Skeletal muscle tissue (tissue), 4 donors: Measurements from ENCODE around the gene LRRC8B. TPM values are rescaled to one million over a fixed set of nuclear protein-coding genes. Genes with fewer than 3 reads are reported as not detected.

Experiments used
- H3K27ac ChIP-seq: one replicate; pipeline ENCODE4 v1.7.0; 2013; ENCODE audit warnings: mild to moderate bottlenecking, low read depth, low read length, inconsistent platforms
- H3K27me3 ChIP-seq, 3 donors: one replicate each; pipeline ENCODE4 v1.7.0; 2013; ENCODE audit warnings: low read length in 3 of 3; ENCODE audit not compliant: control insufficient read depth in 3 of 3, insufficient read depth in 3 of 3
- H3K36me3 ChIP-seq, 3 donors: one replicate each; pipeline ENCODE4 v1.7.0; 2013; ENCODE audit warnings: low read length in 3 of 3; ENCODE audit not compliant: control insufficient read depth in 3 of 3, insufficient read depth in 3 of 3
- H3K4me1 ChIP-seq, 3 donors: one replicate each; pipeline ENCODE4 v1.7.0; 2013; ENCODE audit warnings: low read length in 3 of 3, mild to moderate bottlenecking in 3 of 3; ENCODE audit not compliant: control insufficient read depth in 3 of 3, insufficient read depth in 3 of 3
- H3K4me3 ChIP-seq, 3 donors: one replicate each; pipeline ENCODE4 v1.7.0; 2013; ENCODE audit warnings: low read length in 3 of 3
- H3K9ac ChIP-seq, 3 donors: one replicate each; pipeline ENCODE4 v1.7.0; 2013; ENCODE audit warnings: low read length in 3 of 3, mild to moderate bottlenecking in 3 of 3, moderate library complexity in 2 of 3, low read depth in 1 of 3
- H3K9me3 ChIP-seq, 3 donors: one replicate each; pipeline ENCODE4 v1.7.0; 2013; ENCODE audit warnings: low read length in 3 of 3; ENCODE audit not compliant: control insufficient read depth in 3 of 3
- total RNA-seq: library from RNA; depleted of rRNA; stranded (reverse); fragments of >200 nt; gene quantifications from one replicate; pipeline ENCODE4 v1.2.3, GENCODE V29; 2014
- donor health status: Osteomylitis.

Gene LRRC8B
- total RNA-seq, 1 donor from 2014 or later = 3.7 TPM

GRCh38 chr1:89611721-89612120, 87.1 kb downstream of the LRRC8B start:
- H3K9me3 ChIP-seq = no peaks in the 10 kb centered on the region
- H3K27ac ChIP-seq = no peak overlapping the region
- peaks cover 12 to 21% (median 16%) of the 10 kb centered on the region in 3 donors for H3K4me1 ChIP-seq

GRCh38 chr1:89613928-89614327, 89.3 kb downstream of the LRRC8B start:
- Histone ChIP-seq H3K36me3 (no peaks in the 10 kb centered on the region), H3K27me3 (no peaks in the 10 kb centered on the region), H3K9ac (no peak overlapping the region), H3K4me3 (no peak overlapping the region), H3K27ac (no peak overlapping the region), H3K9me3 (no peaks in the 10 kb centered on the region), H3K4me1 (peaks cover 8 to 12% (median 11%) of the 10 kb centered on the region in 3 donors)

More at GRCh38 chr1:89611721-89612120, 87.1 kb downstream of the LRRC8B start:
- Histone ChIP-seq H3K9ac (no peak overlapping the region), H3K36me3 (no peaks in the 10 kb centered on the region), H3K4me3 (no peak overlapping the region), H3K27me3 (no peaks in the 10 kb centered on the region)

DNA sequence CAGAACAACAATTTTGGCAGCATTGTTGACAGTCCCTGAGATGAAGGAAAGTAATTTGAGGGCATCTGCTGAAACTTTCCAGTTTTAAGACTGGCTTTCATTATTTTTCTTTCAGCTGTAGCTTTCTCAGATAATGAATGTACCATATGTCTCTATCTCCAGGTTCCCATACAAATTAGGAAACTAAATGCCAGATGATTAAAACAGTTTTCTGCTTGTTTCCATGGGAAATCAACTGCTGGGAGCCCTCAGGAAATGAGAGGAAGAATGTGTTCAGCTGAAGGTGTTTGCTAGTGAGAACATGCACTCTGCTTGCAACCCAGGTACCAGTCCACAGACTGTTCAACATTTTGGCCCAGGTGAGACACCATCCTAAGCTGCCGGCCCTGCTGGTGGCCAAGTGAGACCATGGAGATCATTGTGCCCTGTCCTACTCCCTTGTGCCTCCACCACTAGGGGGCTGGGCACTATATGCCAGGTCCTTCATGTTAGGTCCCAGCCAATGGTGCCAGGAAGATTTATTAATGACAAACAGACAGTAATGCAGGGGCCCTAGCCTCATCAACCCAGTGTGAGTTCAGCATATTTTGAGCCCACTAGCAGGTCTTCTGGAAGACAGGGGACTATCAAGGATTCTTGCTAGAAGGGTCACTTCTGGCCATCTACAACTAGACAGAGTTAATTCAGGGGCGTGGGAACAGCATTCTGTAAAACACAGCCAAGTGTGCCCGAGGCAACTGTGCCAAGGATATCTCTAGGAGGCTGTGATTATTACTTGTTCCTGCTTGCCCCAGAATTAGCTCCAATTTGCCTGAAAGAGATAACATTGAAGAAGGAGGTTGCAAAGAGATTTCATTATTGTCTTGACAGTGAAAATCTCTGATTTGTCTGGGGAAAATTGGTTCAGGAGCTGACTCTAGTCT, 91.3 kb downstream of the LRRC8B start:
- Histone ChIP-seq H3K27ac (peak overlapping the region; percentile 31), H3K9ac (no peak overlapping the region), H3K36me3 (no peaks in the 10 kb centered on the region), H3K9me3 (no peaks in the 10 kb centered on the region), H3K27me3 (no peaks in the 10 kb centered on the region), H3K4me1 (peaks cover 0 to 5% (median 3%) of the 10 kb centered on the region in 3 donors), H3K4me3 (no peak overlapping the region)

DNA sequence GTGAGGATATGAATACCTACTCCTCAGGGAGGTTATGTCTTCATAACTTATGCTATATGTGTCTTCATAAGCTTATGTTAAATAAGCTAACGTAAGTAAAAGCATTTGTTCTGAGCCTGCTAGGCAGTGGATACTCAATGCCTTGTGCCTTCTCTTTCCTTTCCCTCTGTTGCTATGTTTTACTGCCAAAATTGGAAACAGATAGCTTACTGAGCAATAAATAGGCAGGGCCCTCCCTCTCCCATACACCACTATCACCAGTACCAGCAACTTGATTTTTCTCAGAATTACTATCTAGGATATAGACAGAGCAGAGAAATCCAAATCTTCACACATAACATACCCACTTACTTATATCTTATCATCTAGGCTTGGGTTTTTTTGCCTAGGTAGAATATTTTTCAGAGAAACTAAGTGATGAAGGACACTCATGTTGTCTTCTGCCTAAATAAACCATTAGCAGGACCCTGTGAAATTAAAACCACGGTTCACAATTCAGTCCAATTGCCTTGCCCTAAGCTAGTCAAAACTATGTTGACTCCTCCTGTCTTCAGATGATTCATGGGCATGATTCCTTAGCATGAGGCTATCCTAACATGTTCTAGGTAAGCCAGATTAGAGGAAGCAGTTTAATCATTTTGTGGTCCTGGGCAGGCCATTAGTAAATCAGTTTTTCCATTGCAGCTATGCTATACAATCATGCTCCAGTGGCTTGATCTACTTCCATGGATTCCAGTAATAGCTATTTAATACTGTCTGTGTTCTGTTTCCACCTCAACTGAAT, 92.4 kb downstream of the LRRC8B start:
- no peak overlapping the region for H3K9ac ChIP-seq
- H3K9me3 ChIP-seq = no peaks in the 10 kb centered on the region
- no peaks in the 10 kb centered on the region for H3K27me3 ChIP-seq
- H3K27ac ChIP-seq = peak overlapping the region; percentile 31
- peaks cover 0 to 5% (median 3%) of the 10 kb centered on the region in 3 donors for H3K4me1 ChIP-seq
- no peak overlapping the region for H3K4me3 ChIP-seq
- no peaks in the 10 kb centered on the region for H3K36me3 ChIP-seq

DNA sequence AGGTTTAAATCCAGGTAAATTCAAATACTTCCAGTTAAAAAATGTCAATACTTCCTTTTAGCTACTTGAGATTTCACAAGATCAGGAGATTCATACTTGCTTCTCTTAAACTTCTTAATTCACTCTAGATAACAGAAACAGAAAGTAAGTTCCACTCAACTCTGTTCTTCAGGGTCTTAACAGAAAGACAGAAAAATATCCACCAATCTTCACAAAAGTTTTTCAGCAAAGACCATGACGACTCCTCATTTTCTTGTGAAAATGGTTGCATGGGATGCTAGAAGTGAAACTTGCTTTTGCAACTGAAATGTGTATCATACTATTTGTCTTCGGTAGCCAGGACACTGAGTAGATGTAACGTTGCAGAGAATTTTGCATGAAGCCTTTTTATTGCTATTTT, 96.0 kb downstream of the LRRC8B start:
- H3K36me3 ChIP-seq = no peaks in the 10 kb centered on the region
- no peak overlapping the region for H3K9ac ChIP-seq
- peaks cover 0 to 5% (median 3%) of the 10 kb centered on the region in 3 donors for H3K4me1 ChIP-seq
- H3K4me3 ChIP-seq = no peak overlapping the region
- no peaks in the 10 kb centered on the region for H3K27me3 ChIP-seq
- H3K9me3 ChIP-seq = no peaks in the 10 kb centered on the region
- H3K27ac ChIP-seq = no peak overlapping the region

- Histone ChIP-seq H3K9me3 (no peaks in the 10 kb centered on the region), H3K4me1 (no peaks in the 10 kb centered on the region), H3K4me3 (no peak overlapping the region), H3K27ac (no peak overlapping the region), H3K9ac (no peak overlapping the region), H3K36me3 (no peaks in the 10 kb centered on the region), H3K27me3 (no peaks in the 10 kb centered on the region)
Measured at GRCh38 chr1:89622895-89623294, 98.3 kb downstream of the LRRC8B start.

- Histone ChIP-seq H3K4me3 (no peak overlapping the region), H3K27ac (no peak overlapping the region), H3K27me3 (no peaks in the 10 kb centered on the region), H3K4me1 (no peaks in the 10 kb centered on the region), H3K36me3 (no peaks in the 10 kb centered on the region), H3K9me3 (no peaks in the 10 kb centered on the region), H3K9ac (no peak overlapping the region)
Measured at GRCh38 chr1:89624314-89624713, 99.7 kb downstream of the LRRC8B start.

DNA sequence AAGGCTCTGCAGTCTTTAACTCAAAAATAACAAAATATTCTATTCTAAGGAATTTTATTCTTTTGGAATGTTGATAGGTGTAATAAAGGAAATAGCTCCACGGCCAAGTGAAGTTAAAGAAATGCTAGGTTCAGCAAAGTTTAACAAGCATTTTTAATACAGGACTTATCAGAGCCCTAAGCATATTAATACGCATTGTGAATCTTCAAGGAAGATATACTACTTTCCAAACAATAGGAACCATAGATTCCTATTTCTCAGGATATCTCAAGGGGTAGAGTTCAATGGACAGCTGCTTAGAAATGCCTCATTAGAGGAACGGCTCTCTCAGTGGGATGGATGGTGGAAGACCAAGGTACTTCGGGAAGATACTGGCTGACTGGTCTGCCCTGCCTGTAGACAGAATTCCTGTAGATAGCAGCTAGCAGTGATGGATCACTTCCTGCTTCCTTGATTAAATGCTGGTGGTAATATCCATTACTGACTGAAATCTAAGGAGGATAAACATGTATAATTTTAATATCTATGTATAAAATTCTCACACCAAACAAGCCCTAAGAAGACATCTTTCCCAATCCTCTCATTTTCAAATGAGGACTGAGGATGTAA, 100.2 kb downstream of the LRRC8B start:
- Histone ChIP-seq H3K36me3 (no peaks in the 10 kb centered on the region), H3K9me3 (no peaks in the 10 kb centered on the region), H3K27me3 (no peaks in the 10 kb centered on the region), H3K27ac (no peak overlapping the region), H3K9ac (no peak overlapping the region), H3K4me3 (no peak overlapping the region), H3K4me1 (no peaks in the 10 kb centered on the region)

DNA sequence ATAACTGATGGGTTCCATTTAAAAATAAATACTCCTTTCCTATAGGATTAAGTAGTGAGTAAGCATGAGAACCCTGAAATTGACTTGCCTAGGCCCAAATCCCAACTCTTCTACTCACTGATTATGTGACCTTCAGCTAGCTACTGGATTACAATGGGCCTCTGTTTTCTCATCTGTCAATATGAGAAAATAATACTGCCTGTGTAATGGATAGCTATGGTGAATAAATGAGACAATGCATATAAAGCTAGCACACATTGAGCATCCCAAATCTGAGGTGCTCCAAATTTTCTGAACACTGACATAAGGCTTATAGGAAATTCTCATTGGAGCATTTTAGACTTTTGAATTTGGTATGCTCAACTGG, 103.0 kb downstream of the LRRC8B start:
- no peak overlapping the region for H3K9ac ChIP-seq
- no peak overlapping the region for H3K27ac ChIP-seq
- H3K4me3 ChIP-seq = no peak overlapping the region
- no peaks in the 10 kb centered on the region for H3K27me3 ChIP-seq
- peaks cover 2 to 8% (median 6%) of the 10 kb centered on the region in 3 donors for H3K4me1 ChIP-seq
- no peaks in the 10 kb centered on the region for H3K36me3 ChIP-seq
- no peaks in the 10 kb centered on the region for H3K9me3 ChIP-seq
